ENCODE data around the gene DNAH10.

DNAH10 gene

GRCh38 chr12:123790905-123791467, 28.9 kb downstream of the DNAH10 start:
- DNase-seq (ENCODE audit: low read depth), result no peak

- DNase-seq (ENCODE audit: low read depth), result no peak
Observed at GRCh38 chr12:123794027-123794426, 31.9 kb downstream of the DNAH10 start.

DNA sequence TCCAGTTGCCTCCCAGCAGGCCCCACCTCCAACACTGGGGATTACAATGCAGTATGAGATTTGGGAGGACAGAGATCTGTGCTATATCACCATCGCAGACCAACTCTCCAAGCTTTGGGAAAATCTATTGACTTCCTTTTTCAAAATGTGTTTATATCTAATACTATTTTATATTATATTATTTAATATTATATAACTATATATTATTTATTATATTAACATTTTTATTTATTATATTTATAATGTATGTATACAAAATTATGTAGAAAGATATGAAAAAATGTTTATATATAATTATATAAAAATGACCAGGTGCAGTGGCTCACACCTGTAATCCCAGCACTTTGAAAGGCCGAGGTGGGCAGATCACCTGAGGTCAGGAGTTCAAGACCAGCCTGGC, 36.4 kb downstream of the DNAH10 start:
- no peak for DNase-seq (ENCODE audit: low read depth)

DNA sequence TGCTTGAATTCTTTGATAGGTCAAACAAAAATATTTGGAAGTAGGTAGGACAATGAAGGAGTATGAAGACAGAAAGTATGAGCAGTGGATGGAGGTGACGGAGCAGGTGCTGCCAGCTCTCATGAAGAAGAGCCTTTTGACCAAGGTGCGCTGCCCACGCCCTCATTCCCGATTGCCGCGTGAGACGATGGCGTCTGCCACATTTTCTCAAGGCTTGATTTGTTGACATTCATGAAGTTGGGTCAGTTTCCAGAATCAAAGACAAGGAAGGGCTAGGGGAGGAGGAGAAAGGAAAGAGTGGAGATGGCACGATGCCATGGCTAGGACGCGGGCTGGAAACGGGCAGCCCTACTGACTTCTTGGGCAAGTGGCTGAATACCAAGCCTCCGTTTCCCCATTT, 37.1 kb downstream of the DNAH10 start:
- DNase-seq (ENCODE audit: low read depth), result no peak

GRCh38 chr12:123801573-123802178, 39.6 kb downstream of the DNAH10 start:
- DNase-seq (ENCODE audit: low read depth), result no peak

GRCh38 chr12:123805173-123805572, 43.1 kb downstream of the DNAH10 start:
- no peak for DNase-seq (ENCODE audit: low read depth)

- no peak for DNase-seq (ENCODE audit: low read depth)
Observed at GRCh38 chr12:123807002-123807401, 44.9 kb downstream of the DNAH10 start.

DNA sequence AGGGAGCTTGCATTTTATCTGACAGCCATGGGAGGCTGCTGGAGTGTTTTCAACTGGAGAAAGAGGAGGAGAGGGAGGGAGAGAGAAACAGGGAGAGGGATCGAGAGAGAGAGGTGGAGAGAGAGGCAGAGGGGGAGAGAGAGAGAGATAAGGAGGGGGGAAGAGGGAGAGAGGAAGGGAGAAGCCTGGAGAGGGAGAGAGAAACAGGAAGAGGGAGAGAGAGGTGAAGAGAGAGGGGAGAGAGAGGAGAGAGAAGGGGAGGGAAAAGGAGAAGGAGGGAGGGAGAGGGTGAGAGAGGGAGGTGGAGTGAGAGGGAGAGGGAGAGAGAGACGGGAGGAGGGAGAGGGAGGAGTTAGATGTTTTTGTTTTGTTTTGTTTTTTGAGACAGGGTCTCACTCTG, 45.6 kb downstream of the DNAH10 start:
- DNase-seq (ENCODE audit: low read depth), result no peak

GRCh38 chr12:123808167-123808566, 46.1 kb downstream of the DNAH10 start:
- no peak for DNase-seq (ENCODE audit: low read depth)

DNA sequence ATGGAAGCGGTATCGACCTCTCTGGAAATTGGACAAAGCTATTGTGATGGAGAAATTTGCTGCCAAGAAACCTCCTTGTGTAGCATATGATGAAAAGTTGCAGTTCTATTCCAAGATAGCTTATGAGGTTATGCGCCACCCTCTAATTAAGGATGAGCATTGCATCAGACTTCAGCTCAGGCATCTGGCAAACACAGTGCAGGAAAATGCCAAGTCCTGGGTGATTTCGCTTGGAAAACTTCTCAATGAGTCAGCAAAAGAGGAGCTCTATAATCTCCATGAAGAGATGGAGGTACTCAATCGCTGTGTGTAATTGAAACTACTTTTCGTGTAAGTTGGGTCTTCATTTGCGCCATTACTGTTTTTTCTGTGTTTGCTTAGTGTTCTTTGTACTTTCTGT, 51.2 kb downstream of the DNAH10 start:
- DNase-seq (ENCODE audit: low read depth), result no peak

DNA sequence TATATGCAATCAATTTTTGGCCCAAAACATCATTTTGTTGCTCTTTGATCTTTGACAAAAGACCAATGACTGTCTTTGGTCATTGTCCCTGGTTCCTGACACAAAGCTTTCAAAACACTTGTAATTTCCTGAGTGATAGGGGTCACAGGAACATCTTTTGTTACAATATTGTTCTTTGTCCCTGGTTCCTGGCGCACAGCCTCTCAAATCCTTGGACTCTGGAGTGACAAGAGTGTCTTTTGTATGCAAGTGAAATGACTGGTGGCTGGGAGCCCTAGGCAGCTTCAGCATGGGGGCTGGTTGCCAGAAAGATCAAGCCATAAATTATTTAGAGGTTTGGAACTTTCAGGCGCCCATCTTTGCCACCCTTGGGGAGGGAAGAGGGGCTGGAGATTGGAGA, 53.9 kb downstream of the DNAH10 start:
- DNase-seq (ENCODE audit: low read depth), result no peak

DNA sequence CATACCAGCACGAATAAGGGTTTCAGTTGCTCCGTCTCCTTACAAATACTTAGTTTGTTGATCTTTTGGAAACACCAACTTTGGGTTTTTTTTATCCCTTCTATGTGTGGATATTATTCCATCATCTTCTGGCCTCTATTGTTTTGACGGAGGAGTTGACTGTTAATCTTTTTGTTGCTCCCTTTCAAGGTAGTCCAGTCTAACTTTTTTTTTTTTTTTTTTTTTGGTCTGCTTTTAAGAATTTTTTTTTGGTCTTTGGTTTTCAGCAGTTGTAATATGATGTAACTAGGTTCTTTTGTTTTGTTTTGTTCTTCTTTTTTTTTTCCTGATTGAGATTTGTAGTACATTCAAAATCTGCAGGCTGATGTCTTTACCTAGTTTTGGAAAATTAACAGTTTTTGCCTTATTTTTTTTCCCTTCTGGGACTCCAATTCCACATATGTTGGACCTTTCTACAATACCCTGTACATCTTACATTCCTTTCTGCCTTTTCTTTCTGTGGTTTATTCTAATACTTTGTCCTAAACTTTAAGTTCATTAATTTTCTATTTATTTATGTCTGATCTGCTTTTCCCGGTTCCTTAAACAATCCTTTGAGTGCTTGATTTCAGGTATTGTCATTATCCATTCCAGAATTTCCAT, 54.9 kb downstream of the DNAH10 start:
- no peak for DNase-seq (ENCODE audit: low read depth)

- no peak for DNase-seq (ENCODE audit: low read depth)
Observed at GRCh38 chr12:123822804-123823203, 60.7 kb downstream of the DNAH10 start.

- DNase-seq (ENCODE audit: low read depth), result no peak
Observed at GRCh38 chr12:123828120-123828519, 66.0 kb downstream of the DNAH10 start.

- no peak for DNase-seq (ENCODE audit: low read depth)
Observed at GRCh38 chr12:123828854-123829547, 66.9 kb downstream of the DNAH10 start.

- DNase-seq (ENCODE audit: low read depth), result no peak
Observed at GRCh38 chr12:123829561-123829960, 67.5 kb downstream of the DNAH10 start.

GRCh38 chr12:123830675-123831074, 68.6 kb downstream of the DNAH10 start:
- DNase-seq (ENCODE audit: low read depth), result no peak

- DNase-seq (ENCODE audit: low read depth), result no peak
Observed at GRCh38 chr12:123832052-123832451, 70.0 kb downstream of the DNAH10 start.

DNA sequence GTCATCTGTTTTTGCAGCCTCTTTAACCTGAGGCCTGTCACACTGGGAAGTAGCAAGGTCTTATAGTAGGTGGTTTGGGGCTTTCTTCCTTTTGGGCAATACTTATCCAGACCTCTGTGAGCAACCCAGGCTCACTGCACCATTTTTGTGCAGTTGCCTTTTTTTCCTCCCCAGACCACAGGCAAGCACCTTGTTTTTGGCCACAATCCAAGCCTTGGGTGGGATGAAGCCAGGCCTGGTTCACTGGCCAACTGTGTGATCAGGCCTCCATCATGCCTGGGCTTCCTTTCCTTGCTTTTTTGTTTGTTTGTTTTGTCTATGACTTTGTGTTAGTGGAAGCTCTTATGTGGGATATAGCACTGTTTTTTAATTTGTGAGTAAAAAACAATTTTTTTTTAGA, 71.7 kb downstream of the DNAH10 start:
- no peak for DNase-seq (ENCODE audit: low read depth)

- DNase-seq (ENCODE audit: low read depth), result no peak
Observed at GRCh38 chr12:123834845-123835244, 72.7 kb downstream of the DNAH10 start.

GRCh38 chr12:123836292-123836691, 74.2 kb downstream of the DNAH10 start:
- DNase-seq (ENCODE audit: low read depth), result no peak

DNA sequence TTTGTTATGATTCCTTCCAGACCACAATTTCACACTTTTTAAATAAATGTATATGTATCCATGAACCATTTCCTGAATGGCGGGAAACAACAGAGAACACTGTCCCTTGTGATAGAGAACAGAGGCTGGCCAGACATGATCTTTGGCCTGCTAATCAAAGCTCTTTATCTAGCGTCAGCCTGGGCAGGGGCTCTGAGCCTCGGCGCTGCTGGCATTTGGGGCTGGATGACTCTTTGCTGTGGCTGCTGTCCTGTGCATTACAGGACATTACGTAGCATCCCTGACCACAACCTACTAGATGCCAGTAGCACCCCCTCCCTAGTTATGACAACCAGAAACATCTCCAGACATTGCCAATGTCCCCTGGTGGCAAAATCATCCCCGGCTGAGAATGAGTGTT, 77.7 kb downstream of the DNAH10 start:
- no peak for DNase-seq (ENCODE audit: low read depth)

DNA sequence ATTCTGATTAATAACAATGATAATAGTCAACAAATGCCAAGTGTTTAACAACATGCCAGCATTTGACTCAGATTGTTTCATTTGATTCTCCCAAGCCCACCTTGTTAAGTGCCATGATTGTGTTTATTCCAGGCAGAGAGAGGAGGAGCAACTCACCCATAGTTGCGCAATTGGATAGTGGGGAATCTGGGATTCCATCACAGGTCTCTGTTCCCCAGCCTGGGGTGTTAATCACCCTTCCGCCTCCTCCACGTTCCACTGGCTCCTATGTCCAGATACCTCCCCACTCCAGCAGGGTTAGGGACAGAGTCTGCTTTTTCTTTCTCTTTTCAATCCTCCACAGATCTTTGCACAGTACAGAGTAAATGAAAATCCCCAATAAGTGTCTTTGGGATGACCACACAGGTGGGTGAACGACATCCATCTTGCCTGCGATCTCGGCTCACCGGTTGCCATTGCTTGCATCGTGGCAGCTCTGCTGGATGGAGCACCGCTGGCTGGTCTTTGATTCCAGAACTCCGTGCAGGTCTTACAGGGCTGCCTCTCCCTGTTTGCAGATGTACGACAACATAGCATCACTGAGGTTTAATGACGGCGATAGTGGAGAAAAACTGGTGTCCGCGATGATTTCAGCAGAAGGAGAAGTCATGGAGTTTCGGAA, 78.8 kb downstream of the DNAH10 start:
- no peak for DNase-seq (ENCODE audit: low read depth)
